ENCODE measurements around the gene PHTF2. TPM values are rescaled to one million over a fixed set of nuclear protein-coding genes. Genes with fewer than 3 reads are reported as not detected.

Gene PHTF2
- total and polyA plus RNA-seq, 10 of the 15 experiments (the other 5 are each of a cell fraction or from before 2014, with no cell fraction given) = 12.9 to 41.8 (median 27.0) TPM

DNA sequence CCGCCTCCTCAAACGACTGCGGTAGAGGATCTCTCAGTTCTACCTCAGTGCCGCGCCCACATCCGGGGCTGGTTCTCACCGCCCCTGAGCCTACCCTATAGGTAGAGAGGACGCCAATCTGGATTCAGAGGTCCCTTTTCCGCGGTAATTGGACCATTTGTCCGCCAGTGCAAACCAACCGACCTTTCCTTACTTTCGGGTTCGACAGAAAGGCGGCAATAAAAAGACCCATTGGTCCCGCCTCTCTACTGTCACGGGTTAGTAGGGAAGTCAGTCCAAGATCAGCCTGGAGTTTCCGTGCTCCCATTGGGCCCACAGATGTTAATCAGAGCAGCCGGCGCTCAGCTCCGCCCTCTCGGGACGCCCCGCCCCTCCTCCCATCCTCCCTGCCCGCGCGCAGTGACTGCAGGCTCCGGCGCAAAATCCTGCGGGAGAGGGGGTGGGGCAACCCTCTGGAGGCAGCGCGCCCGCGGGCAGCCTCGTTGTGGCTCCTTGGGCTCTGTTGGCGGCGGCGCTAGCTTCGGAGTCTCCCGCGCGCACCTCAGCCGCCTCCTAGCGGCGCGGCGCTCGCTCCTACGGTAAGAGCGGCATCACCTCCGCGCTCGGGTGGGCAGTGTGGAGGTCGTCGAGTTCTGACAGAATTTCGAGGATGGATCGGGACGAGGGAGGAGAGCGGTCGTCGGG is at the start of gene PHTF2, which contains the start of gene TMEM60 (continued):
- TF ChIP-seq REST (IDR thresholded peaks at IDR 0.05; ENCODE audit: low read depth, low read length) (no peak), HCFC1 (IDR thresholded peaks at IDR 0.05; ENCODE audit: low read length) (no peak; the same call in 1 of the 2 replicates), KDM1A (IDR thresholded peaks at IDR 0.05; ENCODE audit: borderline replicate concordance) (no peak), SUZ12 (IDR thresholded peaks at IDR 0.05; ENCODE audit: unreplicated experiment) (no peak), SMC3 (IDR thresholded peaks at IDR 0.05; ENCODE audit: borderline replicate concordance, low read length) (no peak), PAX5 (IDR thresholded peaks at IDR 0.05; ENCODE audit: borderline replicate concordance, low read depth, low read length) (no peak), SRF (IDR thresholded peaks at IDR 0.05; ENCODE audit: low read depth in 2 of 2, low read length in 2 of 2) (no peak), KAT2A (conservative IDR thresholded peaks at IDR 0.05; ENCODE audit: control insufficient read depth, low read depth, low read length) (no peak), NBN (IDR thresholded peaks at IDR 0.05) (no peak), SP1 (IDR thresholded peaks at IDR 0.05; ENCODE audit: low read depth, low read length) (peak; percentile 97), TCF3 (IDR thresholded peaks at IDR 0.05; ENCODE audit: borderline replicate concordance, insufficient read depth, low read depth, low read length) (0 out of 2 replicates have a peak, but pooled peaks have one; percentile 16), SMARCA5 (IDR thresholded peaks at IDR 0.05) (peak; percentile 84; the same call in 1 of the 2 replicates), ETV6 (conservative IDR thresholded peaks at IDR 0.05 in 1 of 2, IDR thresholded peaks at IDR 0.05 in 1 of 2; ENCODE audit: borderline replicate concordance in 1 of 2, low read depth in 1 of 2) (no peak), ZNF207 (IDR thresholded peaks at IDR 0.05; ENCODE audit: borderline replicate concordance) (no peak)
